Astrocyte (in vitro differentiated cells and primary cell): ENCODE results near the gene EGLN3. TPM values are rescaled to one million over a fixed set of nuclear protein-coding genes. Genes with fewer than 3 reads are reported as not detected.

Source experiments
- DNase-seq: peaks from one replicate; pipeline ENCODE4 v3.0.0-alpha.2; 2010; ENCODE audit warnings: low read depth
- FAIRE-seq: peaks from 2 replicates; lab custom pipeline; 2011; peaks lifted over from hg19 to GRCh38; lab: Jason Lieb, UNC
- H2AFZ ChIP-seq: 2 replicates; pipeline ENCODE4 v1.6.0; 2012; ENCODE audit warnings: low read depth, low read length, inconsistent platforms
- H3K27ac ChIP-seq: 2 replicates; pipeline ENCODE4 v1.5.1; 2011; ENCODE audit warnings: low read depth, low read length, inconsistent platforms
- H3K27me3 ChIP-seq: 2 replicates; pipeline ENCODE4 v1.6.0; 2011; ENCODE audit warnings: low read length, inconsistent platforms; ENCODE audit not compliant: insufficient read depth
- H3K36me3 ChIP-seq: 2 replicates; pipeline ENCODE4 v1.5.1; 2011; ENCODE audit warnings: low read length, inconsistent platforms; ENCODE audit not compliant: insufficient read depth
- H3K4me1 ChIP-seq: 2 replicates; pipeline ENCODE4 v1.5.1; 2011; ENCODE audit warnings: low read length, inconsistent platforms; ENCODE audit not compliant: insufficient read depth
- H3K4me2 ChIP-seq: 2 replicates; pipeline ENCODE4 v1.6.0; 2012; ENCODE audit warnings: low read length, inconsistent platforms
- H3K4me3 ChIP-seq: 2 replicates; pipeline ENCODE4 v1.5.1; 2011; ENCODE audit warnings: low read depth, mild to moderate bottlenecking, low read length, inconsistent platforms; ENCODE audit not compliant: insufficient read depth
- H3K79me2 ChIP-seq: 2 replicates; pipeline ENCODE4 v1.6.0; 2012; ENCODE audit warnings: mild to moderate bottlenecking, low read length, inconsistent platforms; ENCODE audit not compliant: insufficient read depth
- H3K9ac ChIP-seq: 2 replicates; pipeline ENCODE4 v1.6.0; 2012; ENCODE audit warnings: mild to moderate bottlenecking, low read length, inconsistent platforms
- H3K9me3 ChIP-seq: 2 replicates; pipeline ENCODE4 v1.5.1; 2012; ENCODE audit warnings: low read depth, mild to moderate bottlenecking, low read length, inconsistent platforms; ENCODE audit not compliant: insufficient read depth
- H4K20me1 ChIP-seq: 2 replicates; pipeline ENCODE4 v1.6.0; 2012; ENCODE audit warnings: low read length, inconsistent platforms; ENCODE audit not compliant: insufficient read depth
- H3K27ac Mint-ChIP-seq: one replicate; pipeline ENCODE4 v1.8.0; 2021; ENCODE audit warnings: mild to moderate bottlenecking, mixed read lengths; ENCODE audit not compliant: unreplicated experiment
- H3K27me3 Mint-ChIP-seq: one replicate; pipeline ENCODE4 v1.8.0; 2021; ENCODE audit warnings: low read depth, mixed read lengths; ENCODE audit not compliant: unreplicated experiment
- H3K36me3 Mint-ChIP-seq: one replicate; pipeline ENCODE4 v1.8.0; 2021; ENCODE audit warnings: low read depth, mixed read lengths; ENCODE audit not compliant: unreplicated experiment
- H3K4me1 Mint-ChIP-seq: one replicate; pipeline ENCODE4 v1.8.0; 2021; ENCODE audit warnings: low read depth, mixed read lengths; ENCODE audit not compliant: unreplicated experiment
- H3K4me3 Mint-ChIP-seq: one replicate; pipeline ENCODE4 v1.8.0; 2021; ENCODE audit warnings: mild to moderate bottlenecking, moderate library complexity, mixed read lengths; ENCODE audit not compliant: unreplicated experiment
- H3K9me3 Mint-ChIP-seq: one replicate; pipeline ENCODE4 v1.8.0; 2021; ENCODE audit warnings: mild to moderate bottlenecking, mixed read lengths; ENCODE audit not compliant: unreplicated experiment
- CTCF ChIP-seq: IDR thresholded peaks from 2 replicates; pipeline ENCODE4 v1.5.1; 2011; ENCODE audit warnings: low read depth, mild to moderate bottlenecking, inconsistent platforms, low read length, moderate library complexity; ENCODE audit not compliant: insufficient read depth
- EZH2 ChIP-seq: IDR thresholded peaks from 2 replicates; pipeline ENCODE4 v1.6.1; 2012; ENCODE audit warnings: mild to moderate bottlenecking, low read length, inconsistent platforms; ENCODE audit not compliant: insufficient read depth
- total RNA-seq: library from RNA; stranded (reverse); gene quantifications from 2 replicates; pipeline ENCODE4 v1.2.1, GENCODE V29; 2021

The EGLN3 gene
- total RNA-seq, 1 donor from 2014 or later = 13.3 TPM

GRCh38 chr14:33891700-33892099 is 59.2 kb downstream of the EGLN3 start:
- Histone ChIP-seq H3K4me2 (no peak overlapping the region), H3K9ac (no peak overlapping the region), H2AFZ (no peak overlapping the region), H3K36me3 (no peaks in the 10 kb centered on the region), H3K27me3 (peaks cover 2% of the 10 kb centered on the region), H3K4me1 (no peaks in the 10 kb centered on the region), H3K9me3 (no peaks in the 10 kb centered on the region), H3K4me3 (no peak overlapping the region), H3K27ac (no peak overlapping the region), H4K20me1 (no peaks in the 10 kb centered on the region), H3K79me2 (no peaks in the 10 kb centered on the region)
- no peak for FAIRE-seq
- DNase-seq = no peak
- Mint-ChIP-seq H3K36me3 (no peaks in the 10 kb centered on the region), H3K27me3 (no peaks in the 10 kb centered on the region), H3K4me1 (no peaks in the 10 kb centered on the region), H3K9me3 (peaks cover 2% of the 10 kb centered on the region), H3K27ac (no peak overlapping the region), H3K4me3 (no peak overlapping the region)
- TF ChIP-seq EZH2 (no peak), CTCF (no peak)

GRCh38 chr14:33884916-33885315 is 66.0 kb downstream of the EGLN3 start:
- no peak overlapping the region for H3K9ac ChIP-seq
- Mint-ChIP-seq H3K27ac (no peak overlapping the region), H3K4me3 (no peak overlapping the region), H3K27me3 (no peaks in the 10 kb centered on the region), H3K36me3 (no peaks in the 10 kb centered on the region), H3K4me1 (no peaks in the 10 kb centered on the region), H3K9me3 (peaks cover 3% of the 10 kb centered on the region)
- no peak overlapping the region for H3K4me2 ChIP-seq
- H3K4me1 ChIP-seq = no peaks in the 10 kb centered on the region
- TF ChIP-seq EZH2 = no peak
- no peak for TF ChIP-seq CTCF
- FAIRE-seq (no peak), DNase-seq (no peak)
- H3K9me3 ChIP-seq = no peaks in the 10 kb centered on the region
- no peaks in the 10 kb centered on the region for H3K36me3 ChIP-seq
- no peak overlapping the region for H3K27ac ChIP-seq
- no peak overlapping the region for H2AFZ ChIP-seq
- H3K79me2 ChIP-seq = no peaks in the 10 kb centered on the region
- no peaks in the 10 kb centered on the region for H4K20me1 ChIP-seq
- peaks cover 2% of the 10 kb centered on the region for H3K27me3 ChIP-seq
- H3K4me3 ChIP-seq = no peak overlapping the region

GRCh38 chr14:33880330-33880729 is 70.5 kb downstream of the EGLN3 start:
- H3K36me3 Mint-ChIP-seq = peaks cover 2% of the 10 kb centered on the region

More at GRCh38 chr14:33880330-33880729, 70.5 kb downstream of the EGLN3 start:
- DNase-seq = no peak
- Mint-ChIP-seq H3K4me3 (no peak overlapping the region), H3K27ac (no peak overlapping the region), H3K9me3 (peaks cover 12% of the 10 kb centered on the region), H3K4me1 (no peaks in the 10 kb centered on the region), H3K27me3 (no peaks in the 10 kb centered on the region)
- no peaks in the 10 kb centered on the region for H4K20me1 ChIP-seq
- H3K27me3 ChIP-seq = no peaks in the 10 kb centered on the region
- no peak for TF ChIP-seq CTCF
- no peak for TF ChIP-seq EZH2
- no peaks in the 10 kb centered on the region for H3K79me2 ChIP-seq
- no peaks in the 10 kb centered on the region for H3K9me3 ChIP-seq
- no peaks in the 10 kb centered on the region for H3K36me3 ChIP-seq
- H3K4me3 ChIP-seq = no peak overlapping the region
- no peak overlapping the region for H2AFZ ChIP-seq
- FAIRE-seq = no peak
- no peak overlapping the region for H3K4me2 ChIP-seq
- no peaks in the 10 kb centered on the region for H3K4me1 ChIP-seq
- no peak overlapping the region for H3K27ac ChIP-seq
- no peak overlapping the region for H3K9ac ChIP-seq
